Breast epithelium (tissue), 3 donors: ENCODE results near the gene C1QL2.
A peak's percentile ranks its signal among the peaks of the same experiment; 100 is the strongest.

Experiments used
- POLR2A ChIP-seq: fragments of 450-650 bp; IDR thresholded peaks from one replicate; pipeline ENCODE4 v1.6.1; 2016; ENCODE audit warnings: antibody characterized with exemption, mild to moderate bottlenecking, moderate library complexity
- POLR2AphosphoS5 ChIP-seq, 3 donors: sonication (generic); formaldehyde crosslinking; IDR thresholded peaks; one replicate each; pipeline ENCODE4 v1.6.1; 2017; ENCODE audit warnings: antibody characterized with exemption in 3 of 3
- TF ChIP-seq, protein P1 (sequence below), 3 donors: fragments of 450-650 bp; IDR thresholded peaks; one replicate each; pipeline ENCODE4 v1.5.1; 2016 to 2017; ENCODE audit warnings: antibody characterized with exemption in 3 of 3, mild to moderate bottlenecking in 3 of 3, moderate library complexity in 3 of 3

DNA sequence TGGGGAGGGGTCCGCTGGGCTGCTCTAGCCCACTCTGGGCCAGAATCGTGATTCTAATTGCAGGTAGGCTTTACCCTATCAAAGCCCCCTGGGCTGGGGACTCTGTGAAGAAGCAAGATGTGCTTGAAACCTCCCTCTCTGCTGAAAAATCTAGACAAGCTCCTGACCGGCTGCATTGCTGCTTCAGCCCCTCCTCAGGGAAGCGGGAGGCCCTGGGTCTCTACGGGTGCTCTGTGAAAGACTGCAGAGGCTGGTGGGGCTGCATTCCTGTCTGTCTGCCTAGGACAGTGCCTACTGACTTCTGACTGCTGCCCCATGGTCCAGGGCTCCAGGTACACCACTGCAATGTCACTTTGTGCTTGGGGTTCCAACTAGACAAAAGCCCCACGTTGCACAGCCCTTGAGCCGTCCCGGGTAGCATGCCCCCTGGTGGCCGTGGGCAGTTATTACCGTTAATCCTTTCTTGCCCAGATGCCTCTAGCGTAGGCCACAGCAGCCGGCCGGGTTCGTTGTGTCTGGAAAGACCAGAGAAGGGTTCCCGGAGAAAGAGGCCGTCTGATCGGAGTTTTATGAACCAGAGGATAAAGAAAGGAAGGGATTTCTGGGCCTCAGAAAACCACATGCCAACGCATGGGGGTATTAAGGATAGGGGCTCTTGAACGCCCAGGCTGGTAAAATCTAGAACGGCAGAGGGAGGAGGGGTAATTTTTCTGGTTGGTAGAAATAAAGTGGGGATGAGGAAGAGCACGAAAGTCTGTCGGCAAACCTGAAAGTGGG is 15.9 kb upstream of the C1QL2 start:
- TF ChIP-seq, protein P1, sequence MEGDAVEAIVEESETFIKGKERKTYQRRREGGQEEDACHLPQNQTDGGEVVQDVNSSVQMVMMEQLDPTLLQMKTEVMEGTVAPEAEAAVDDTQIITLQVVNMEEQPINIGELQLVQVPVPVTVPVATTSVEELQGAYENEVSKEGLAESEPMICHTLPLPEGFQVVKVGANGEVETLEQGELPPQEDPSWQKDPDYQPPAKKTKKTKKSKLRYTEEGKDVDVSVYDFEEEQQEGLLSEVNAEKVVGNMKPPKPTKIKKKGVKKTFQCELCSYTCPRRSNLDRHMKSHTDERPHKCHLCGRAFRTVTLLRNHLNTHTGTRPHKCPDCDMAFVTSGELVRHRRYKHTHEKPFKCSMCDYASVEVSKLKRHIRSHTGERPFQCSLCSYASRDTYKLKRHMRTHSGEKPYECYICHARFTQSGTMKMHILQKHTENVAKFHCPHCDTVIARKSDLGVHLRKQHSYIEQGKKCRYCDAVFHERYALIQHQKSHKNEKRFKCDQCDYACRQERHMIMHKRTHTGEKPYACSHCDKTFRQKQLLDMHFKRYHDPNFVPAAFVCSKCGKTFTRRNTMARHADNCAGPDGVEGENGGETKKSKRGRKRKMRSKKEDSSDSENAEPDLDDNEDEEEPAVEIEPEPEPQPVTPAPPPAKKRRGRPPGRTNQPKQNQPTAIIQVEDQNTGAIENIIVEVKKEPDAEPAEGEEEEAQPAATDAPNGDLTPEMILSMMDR (IDR thresholded peaks at IDR 0.05): peak; percentile 15 to 32 (median 25)
- no peak for TF ChIP-seq POLR2A
- TF ChIP-seq POLR2AphosphoS5 (IDR thresholded peaks at IDR 0.05): no peak
